GM18909 (cell line): ENCODE measurements around the gene SLC51B.
"Not testable (repeated sequence)": the region's sequence is repeated elsewhere in the genome, so short reads cannot be mapped to it uniquely, and the experiment has no call there.

Source experiments
- ATAC-seq: cut with Tn5 transposase; IDR thresholded peaks from one replicate; pipeline ENCODE4 v1.9.1; 2021; ENCODE audit warnings: mild to moderate bottlenecking; ENCODE audit not compliant: unreplicated experiment, poor library complexity

SLC51B gene

GRCh38 chr15:65081270-65081669 lies 36.1 kb downstream of the SLC51B start:
- no peak for ATAC-seq

DNA sequence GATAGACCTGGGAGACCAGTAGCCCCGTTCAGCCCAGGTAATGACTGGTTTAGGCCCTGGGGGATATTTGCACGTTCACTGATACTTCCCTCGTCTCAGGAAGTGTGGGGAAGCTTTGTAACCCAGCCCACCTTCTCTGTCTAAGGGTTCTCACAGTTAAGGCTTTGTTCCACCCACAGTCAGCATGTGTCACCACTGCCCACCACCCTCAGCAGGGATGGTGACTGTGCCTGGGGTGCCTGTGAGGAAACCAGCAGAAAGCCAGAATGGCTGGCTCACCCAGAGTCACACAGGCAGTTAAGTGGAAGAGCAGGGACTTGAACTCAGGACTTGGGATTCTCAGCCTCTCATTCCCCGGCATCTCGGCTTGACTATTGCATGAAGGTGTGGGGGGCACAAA lies 36.6 kb downstream of the SLC51B start:
- ATAC-seq = no peak

DNA sequence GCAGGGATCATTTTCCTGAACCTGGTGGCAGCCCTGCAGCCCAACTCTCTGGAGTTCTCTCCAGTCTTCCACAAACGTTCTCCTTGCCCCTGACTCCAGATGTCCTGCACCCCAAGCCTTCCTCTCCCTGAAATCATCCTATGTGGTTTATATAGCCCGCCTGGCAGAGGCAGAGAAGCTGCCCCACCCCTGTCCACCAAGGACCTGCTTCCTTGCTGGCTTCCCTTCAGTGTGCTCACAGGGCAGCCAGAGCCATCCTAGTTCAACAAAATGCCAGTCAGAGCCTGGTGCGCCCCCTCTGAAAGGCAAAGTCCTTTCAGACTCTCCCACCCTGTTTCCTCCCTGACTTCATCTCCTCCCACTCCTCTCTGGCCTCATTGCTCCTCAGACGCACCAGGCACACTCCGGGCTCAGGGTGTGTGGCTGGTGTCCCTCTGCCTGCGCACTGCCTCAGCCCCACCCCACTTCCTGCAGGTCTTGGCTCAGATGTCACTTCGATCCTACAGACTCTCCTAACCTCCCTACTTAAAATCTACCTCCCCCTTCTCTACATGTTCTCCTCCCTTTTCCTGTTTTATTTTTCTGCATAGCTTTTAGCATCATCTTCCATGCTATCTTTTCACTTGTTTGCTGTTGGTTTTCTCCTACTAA lies 37.2 kb downstream of the SLC51B start:
- ATAC-seq = no peak

DNA sequence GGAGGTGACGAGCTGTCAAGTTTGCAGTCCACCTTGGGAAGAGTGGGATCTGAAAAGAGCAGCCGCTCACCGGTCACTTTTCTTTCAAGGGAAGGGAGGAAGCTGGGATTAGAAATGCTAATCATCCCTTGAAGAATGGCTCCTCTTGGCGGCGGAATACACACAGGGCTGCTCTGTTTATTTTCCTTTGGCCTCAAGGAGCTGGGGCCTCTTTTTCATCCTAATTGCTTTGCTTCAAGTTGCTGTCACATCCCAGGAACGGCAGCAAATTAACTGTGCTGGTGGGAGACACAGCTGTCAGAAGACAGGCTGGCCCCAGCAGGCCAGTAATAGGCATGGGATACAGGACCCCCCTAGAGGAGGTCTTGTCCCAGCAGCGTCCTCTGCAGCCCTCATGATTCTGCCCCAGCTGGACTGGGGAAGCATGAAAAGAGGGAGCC lies 38.1 kb downstream of the SLC51B start:
- ATAC-seq = no peak

DNA sequence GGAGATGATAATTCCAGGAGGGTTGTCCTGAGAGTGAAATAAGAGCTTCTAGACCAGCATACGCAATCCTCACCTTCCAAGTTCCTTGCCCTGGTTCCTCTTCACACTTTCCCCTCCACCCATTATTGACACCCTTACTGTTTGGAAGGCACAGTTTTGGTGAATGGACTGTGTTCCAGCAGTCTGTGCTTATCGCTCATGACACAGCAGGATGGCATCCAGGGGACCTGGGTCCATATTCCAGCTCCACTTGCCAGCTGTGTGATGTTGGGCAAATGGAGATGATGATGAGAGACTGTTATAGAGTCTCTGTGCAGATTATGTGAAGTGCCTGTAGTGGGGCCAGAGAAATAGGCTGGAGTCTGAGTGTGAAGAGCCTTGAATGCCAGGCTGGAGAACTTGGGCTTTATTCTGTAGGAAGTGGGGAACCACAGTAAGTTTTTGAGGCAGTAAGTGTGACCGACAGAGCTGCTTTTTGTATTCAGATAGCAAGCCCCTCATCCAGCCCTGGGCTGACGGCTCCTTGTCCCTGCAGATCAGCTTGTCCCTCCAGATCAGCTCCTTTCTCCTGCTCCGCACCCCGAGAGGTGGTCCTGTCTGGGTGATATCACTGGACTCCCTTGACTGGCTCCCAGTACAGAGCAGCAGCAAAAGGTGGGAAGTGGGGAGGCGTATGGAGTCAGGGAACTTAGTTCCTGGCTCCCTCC lies 39.5 kb downstream of the SLC51B start:
- no peak for ATAC-seq

GRCh38 chr15:65085207-65085753 lies 40.1 kb downstream of the SLC51B start:
- no peak for ATAC-seq

- ATAC-seq = no peak
Measured at GRCh38 chr15:65085990-65086679, 40.9 kb downstream of the SLC51B start.

- no peak for ATAC-seq
Measured at GRCh38 chr15:65086680-65087111, 41.5 kb downstream of the SLC51B start.

GRCh38 chr15:65087411-65087810 lies 42.2 kb downstream of the SLC51B start:
- no peak for ATAC-seq

DNA sequence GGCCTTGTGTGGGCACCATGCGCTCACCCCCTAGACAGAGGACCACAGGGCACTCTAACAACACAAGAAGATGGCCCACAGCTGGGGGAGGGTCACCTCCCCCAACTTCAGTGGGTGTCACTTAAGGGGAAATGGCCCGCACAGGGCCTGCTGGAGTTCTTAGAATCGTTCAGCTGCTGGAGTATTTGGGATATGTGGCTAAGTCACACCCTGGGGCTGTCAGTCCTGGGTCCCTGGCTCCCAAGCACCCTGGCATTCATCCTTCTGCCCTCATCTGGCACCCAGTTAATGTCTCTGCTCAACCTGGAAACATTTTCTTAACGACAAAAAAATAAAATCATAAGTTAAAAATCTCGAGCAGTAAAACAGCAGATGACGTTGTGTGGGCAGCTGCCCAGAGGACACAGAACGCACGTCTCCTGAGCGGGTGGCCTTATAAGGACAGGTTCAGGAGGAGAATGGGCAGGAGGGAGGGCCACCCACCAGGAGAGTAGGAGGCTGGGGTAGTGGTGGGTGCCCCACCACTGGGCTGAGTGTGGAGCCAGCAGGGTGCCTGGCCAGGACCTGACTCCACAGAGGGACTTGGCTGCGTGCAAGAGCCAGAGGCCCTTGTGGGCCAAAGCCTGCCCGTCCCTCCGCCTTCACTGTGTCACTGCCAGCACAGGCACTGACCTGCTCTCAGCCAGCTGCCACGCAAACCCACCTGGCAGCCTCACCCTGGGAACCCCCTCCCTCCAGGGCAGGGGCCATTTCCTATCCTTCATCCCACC lies 42.9 kb downstream of the SLC51B start:
- no peak for ATAC-seq

- no peak for ATAC-seq
Measured at GRCh38 chr15:65088643-65089021, 43.4 kb downstream of the SLC51B start.

DNA sequence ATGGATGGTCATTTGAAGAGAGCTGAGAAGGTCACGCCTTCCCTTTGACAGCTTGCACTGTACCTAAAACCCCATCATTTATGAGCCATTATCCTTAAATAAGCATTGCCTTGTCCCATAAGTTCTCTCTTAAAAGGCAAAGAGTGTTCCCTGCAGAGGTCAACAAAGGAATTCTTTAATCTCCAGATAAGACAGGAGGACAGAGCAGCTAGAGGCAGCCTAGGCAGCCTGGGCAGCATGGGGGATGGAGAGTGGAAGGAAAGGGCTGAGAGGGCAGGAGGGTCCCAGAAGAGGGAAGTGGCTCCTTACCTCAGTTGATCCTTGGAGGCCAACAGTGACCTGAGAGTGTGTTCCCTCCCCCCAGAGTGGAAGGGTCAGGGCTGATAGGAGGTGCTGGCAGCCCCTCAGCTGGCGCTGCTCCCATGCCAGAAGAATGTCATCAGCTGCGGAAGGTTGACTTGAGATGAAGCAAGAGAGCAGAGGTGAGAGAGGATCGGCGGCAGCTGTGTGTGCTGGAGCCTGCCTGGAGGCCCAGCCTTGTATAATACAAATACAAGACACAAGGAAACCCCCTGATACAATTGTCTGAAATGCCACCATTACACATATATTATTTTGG lies 44.1 kb downstream of the SLC51B start:
- no peak for ATAC-seq

- no peak for ATAC-seq
Measured at GRCh38 chr15:65091946-65092770, 47.0 kb downstream of the SLC51B start.

DNA sequence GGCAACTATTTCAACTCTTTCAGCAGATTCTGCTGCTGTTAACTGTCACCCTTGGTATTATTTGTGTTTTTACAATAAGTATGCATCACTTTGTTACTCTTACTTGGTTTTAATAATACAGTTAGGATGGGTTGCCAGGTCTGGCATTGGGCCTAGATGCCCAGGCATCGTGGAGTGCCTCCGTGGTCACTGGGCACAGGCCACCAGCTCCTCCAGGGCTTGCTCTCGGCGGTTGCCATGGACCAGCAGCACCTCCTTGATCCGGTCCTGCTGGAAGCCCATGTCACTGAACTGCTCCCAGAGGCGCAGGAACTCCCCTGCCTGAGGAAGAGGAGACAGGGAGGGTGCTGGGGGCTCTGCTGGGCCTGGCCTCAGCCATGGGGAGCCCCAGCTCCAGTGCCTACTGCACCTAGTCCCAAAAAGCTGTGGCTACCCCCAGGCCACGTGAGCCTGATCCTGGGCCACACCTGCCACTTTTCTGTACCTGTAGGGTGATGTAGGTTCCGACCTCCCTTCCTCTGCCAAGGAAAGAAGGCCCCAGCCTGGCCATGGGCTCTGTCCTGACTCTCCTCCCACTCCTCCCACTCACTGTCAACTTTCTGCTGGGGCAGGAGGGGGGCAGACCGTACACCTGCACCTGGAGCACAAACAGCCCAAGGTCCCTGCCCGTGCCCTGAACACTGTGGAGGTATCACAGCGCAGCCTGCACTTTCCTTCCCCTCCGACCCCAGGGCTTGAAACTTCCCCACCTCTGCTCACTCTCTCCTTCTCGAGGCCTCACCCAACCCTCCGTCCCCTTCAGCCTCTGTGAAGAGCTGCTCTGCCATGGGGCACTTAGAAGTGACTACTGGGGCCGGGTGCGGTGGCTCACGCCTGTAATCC lies 48.0 kb downstream of the SLC51B start:
- no peak for ATAC-seq

DNA sequence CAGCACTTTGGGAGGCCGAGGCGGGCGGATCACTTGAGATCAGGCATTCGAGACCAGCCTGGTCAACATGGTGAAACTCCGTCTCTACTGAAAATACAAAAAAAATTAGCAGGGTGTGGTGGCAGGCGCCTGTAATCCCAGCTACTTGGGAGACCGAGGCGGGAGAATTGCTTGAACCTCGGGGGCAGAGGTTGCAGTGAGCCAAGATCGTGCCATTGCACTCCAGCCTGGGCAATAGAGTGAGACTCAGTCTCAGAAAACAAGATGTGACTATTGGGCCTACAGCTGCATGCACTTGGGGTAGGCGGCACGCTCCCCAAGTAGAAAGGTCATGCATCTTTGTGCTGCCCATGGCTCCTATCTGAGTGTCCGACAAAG lies 48.6 kb downstream of the SLC51B start:
- ATAC-seq = not testable (repeated sequence)

- ATAC-seq = no peak
Measured at GRCh38 chr15:65094294-65094995, 49.3 kb downstream of the SLC51B start.

DNA sequence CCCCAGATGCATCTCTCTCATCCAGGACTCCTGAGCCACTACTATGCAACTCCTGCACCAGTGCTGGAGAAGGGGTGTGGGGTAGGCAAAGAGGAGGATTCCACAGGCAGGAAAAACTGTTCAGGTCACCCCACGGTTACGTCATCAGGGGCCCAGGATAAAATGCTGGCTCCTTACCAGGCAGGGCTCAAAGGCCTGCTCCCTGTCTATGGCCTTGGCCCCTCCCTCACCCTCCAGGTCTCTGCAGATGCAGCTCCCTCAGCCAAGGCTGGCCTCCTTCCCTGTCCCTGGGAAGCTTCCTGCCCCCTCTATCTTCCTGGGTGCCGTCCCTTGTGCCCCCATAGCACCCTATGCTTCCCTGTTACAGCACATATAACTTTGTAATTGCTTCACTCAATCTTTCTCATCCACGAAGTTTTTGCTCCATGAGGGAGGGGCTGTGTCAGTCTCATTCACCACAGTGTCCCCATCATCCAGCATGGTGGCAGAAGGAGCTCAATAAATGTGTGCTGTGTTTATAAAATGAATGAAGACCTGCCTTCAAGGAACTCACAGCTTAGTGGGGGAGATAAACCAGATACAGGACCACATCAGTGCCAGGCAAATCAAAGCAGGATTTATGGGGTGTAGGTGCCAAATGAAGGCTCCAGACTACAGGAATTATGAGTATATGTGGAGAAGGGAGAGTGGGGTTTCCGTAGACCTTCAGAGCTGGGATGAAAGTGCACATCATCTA lies 50.0 kb downstream of the SLC51B start:
- ATAC-seq = no peak
